Tibial nerve (tissue), 3 donors: ENCODE data around the gene KIF21B.

Source experiments
- CTCF ChIP-seq, 5 experiments: fragments of 200-600 bp in 3 of 5; fragments of 450-650 bp in 2 of 5; sonication (generic) in 3 of 5; IDR thresholded peaks; one replicate each; pipeline ENCODE4 v1.5.1; 2016 to 2019; ENCODE audit warnings: antibody characterized with exemption in 5 of 5, mild to moderate bottlenecking in 3 of 5, moderate library complexity in 2 of 5
- POLR2A ChIP-seq, 2 donors: fragments of 450-650 bp; IDR thresholded peaks; one replicate each; pipeline ENCODE4 v1.6.1; 2017; ENCODE audit warnings: antibody characterized with exemption in 2 of 2, mild to moderate bottlenecking in 2 of 2, moderate library complexity in 2 of 2

- TF ChIP-seq CTCF (IDR thresholded peaks at IDR 0.05) (no peak), POLR2A (IDR thresholded peaks at IDR 0.05) (no peak)
Observed at GRCh38 chr1:200969726-200970561, 53.6 kb downstream of the KIF21B start.
